ENCODE results near the gene DLX6.
A peak's percentile ranks its signal among the peaks of the same experiment; 100 is the strongest.
"Not testable (repeated sequence)": the region's sequence is repeated elsewhere in the genome, so short reads cannot be mapped to it uniquely, and the experiment has no call there.

The DLX6 gene

GRCh38 chr7:97022491-97023306, 17.3 kb downstream of the DLX6 start:
- no peak for DNase-seq (ENCODE audit: low read depth in 2 of 2)

GRCh38 chr7:97024209-97025129, 19.1 kb downstream of the DLX6 start, which contains the start of gene DLX5:
TSS of gene DLX5 (minus strand) at chr7:97024831. CDS start at chr7:97024623, 208 bp downstream.
- DNase-seq (ENCODE audit: low read depth in 2 of 2), result no peak

- DNase-seq (ENCODE audit: low read depth in 2 of 2), result no peak
Measured at GRCh38 chr7:97025130-97025499, 19.8 kb downstream of the DLX6 start.

GRCh38 chr7:97025983-97026714, 20.8 kb downstream of the DLX6 start:
- no peak for DNase-seq (ENCODE audit: low read depth in 2 of 2)

GRCh38 chr7:97026715-97027426, 21.5 kb downstream of the DLX6 start:
- no peak for DNase-seq (ENCODE audit: low read depth in 2 of 2)

GRCh38 chr7:97027427-97028234, 22.3 kb downstream of the DLX6 start:
- peak in 1 of 2 donors; percentile 44 for DNase-seq (ENCODE audit: low read depth in 2 of 2)

GRCh38 chr7:97034213-97034852, 29.0 kb downstream of the DLX6 start:
- not testable (repeated sequence) for DNase-seq (ENCODE audit: low read depth in 2 of 2)

GRCh38 chr7:97039374-97040065, 34.2 kb downstream of the DLX6 start:
- no peak for DNase-seq (ENCODE audit: low read depth in 2 of 2)

GRCh38 chr7:97043281-97043680, 37.9 kb downstream of the DLX6 start:
- DNase-seq (ENCODE audit: low read depth in 2 of 2), result no peak

Data from stimulated activated CD4-positive, alpha-beta T cell treated with anti-CD3 and anti-CD28 coated beads, Interleukin-4, amount 100 ng/mL, for 48 hours (primary cell).